Measurements from ENCODE around the gene PINLYP. TPM values are rescaled to one million over a fixed set of nuclear protein-coding genes. Genes with fewer than 3 reads are reported as not detected.
A peak's percentile ranks its signal among the peaks of the same experiment; 100 is the strongest.
"Not testable (repeated sequence)": the region's sequence is repeated elsewhere in the genome, so short reads cannot be mapped to it uniquely, and the experiment has no call there.

The PINLYP gene
- total RNA-seq, 1 donor from 2014 or later, result 23.1 TPM

DNA sequence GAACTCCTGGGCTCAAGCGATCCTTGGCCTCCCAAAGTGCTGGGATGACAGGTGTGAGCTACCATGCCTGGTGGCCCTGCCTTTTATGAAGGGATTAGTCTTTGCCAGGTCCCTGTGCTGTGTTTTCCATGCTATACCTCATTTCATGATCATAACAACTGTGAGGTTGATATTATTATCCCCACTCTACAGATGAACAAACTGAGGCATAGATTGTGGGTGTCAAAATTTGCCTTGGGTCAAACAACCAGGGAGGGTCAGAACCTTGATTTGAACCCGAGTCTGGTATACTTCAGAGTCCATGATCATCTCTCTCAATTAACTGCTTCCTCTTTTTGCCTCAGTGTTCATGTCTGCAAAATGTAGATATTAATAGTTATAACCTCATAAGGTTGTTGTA lies 6.9 kb downstream of the PINLYP start:
- DNase-seq, result no peak

GRCh38 chr19:43584484-43584883 lies 8.9 kb downstream of the PINLYP start:
- DNase-seq, result no peak

- no peak for DNase-seq
Measured at GRCh38 chr19:43586346-43586745, 10.7 kb downstream of the PINLYP start.

GRCh38 chr19:43587029-43587428 lies 11.4 kb downstream of the PINLYP start:
- DNase-seq, result not testable (repeated sequence)

GRCh38 chr19:43589277-43589676 lies 13.7 kb downstream of the PINLYP start:
- no peak for DNase-seq

GRCh38 chr19:43589678-43590077 lies 14.1 kb downstream of the PINLYP start:
- no peak for DNase-seq

DNA sequence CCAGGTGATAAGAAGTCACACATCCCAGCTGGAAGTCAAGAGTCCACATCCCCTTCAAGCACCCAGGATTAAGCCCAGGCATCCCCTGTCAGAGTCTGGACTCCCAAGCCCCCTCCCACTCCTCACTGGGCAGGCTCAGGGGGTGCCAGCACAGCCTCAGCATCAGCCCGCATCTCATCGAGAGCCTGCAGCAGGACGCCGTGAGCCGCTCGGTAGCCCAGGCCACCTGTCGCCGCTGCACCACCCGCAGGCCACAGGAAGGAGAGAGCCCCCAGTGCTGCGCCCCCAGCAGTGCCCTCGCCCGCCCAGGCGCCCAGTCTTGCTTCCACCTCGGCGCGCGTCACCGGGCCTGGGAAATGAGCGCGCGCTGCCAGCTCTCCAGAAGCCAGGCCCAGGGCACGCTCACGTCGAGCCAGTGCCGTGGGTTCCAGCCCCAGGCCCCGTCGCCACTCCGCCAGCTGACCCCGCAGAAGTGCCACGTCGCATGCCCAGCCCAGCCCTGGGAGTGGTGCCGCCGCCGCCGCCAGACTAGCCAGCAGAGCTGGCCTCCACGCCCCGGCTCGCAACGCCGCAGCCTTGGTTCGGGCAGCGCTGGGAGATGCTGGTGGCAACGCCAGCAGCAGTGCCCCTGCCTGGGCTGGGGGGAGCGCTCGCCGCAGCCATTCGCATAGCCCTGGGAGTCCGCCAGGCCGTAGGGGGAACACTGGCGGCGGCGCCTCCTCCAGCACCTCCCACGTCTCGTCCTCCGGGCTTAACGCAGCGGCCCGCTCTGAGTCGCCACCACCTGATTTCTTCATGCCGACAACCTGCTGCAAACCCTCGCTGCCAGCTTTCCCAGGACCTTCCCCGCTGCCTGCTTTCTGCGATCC lies 16.5 kb downstream of the PINLYP start:
- DNase-seq, result no peak

DNA sequence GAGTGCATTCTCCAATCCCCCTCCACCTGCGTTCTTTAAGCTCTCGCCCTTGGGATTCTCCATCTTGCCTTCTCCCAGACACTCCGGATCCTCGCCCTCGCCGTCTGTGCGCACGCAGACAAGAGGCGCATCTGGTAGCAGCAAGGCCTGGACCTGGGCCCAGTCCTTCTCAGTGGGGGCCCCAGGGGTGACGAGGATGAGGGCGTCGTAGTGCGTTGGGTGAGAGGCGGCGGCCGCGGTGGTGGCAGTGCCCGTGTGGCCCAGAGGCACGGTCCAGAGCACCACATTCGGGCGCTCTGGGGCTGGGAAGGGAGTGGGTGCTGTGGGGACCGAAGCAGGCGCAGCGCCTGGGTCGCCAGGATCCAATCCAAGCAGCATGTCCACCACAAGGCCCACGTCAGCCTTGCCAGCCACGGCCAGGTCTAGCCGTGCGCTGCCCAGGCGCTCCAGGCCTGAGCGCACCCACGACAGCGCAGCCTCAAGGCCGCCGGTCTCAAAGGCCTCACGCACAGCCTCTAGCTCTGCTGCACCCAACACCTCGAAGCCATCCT lies 17.3 kb downstream of the PINLYP start:
- no peak for DNase-seq

DNA sequence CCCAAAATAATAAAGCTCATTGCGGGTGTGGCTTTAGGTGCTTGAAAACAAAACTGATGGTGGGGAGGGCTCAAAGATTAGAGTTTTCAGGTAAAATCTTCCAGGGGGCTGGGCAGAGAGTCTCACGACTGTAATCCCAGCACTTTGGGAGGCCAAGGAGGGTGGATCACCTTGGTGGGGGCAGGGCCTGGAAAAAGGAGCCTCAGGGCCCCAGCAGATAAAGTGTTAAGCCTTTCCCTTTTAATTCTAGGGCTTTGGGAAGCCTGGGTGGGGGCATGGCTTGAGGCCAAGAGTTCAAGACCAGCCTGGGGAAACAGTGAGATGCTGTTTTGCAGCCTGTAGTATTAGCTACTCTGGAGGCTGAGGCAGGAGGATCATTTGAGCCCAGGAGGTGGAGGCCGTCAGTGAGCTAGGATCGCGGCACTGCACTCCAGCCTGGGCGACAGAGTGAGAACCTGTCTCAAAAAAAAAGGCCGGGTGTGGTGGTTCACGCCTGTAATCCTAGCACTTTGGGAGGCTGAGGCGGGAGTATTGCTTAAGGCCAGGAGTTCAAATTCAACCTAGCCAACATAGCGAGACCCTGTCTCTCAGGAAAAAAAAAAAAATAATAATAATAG lies 18.6 kb downstream of the PINLYP start:
- DNase-seq, result no peak

- peak; percentile 41 for DNase-seq
Measured at GRCh38 chr19:43594710-43595604, 19.4 kb downstream of the PINLYP start.

- no peak for DNase-seq
Measured at GRCh38 chr19:43595605-43595998, 20.0 kb downstream of the PINLYP start.

- DNase-seq, result peak; percentile 100
Measured at GRCh38 chr19:43595999-43596841, 20.6 kb downstream of the PINLYP start, which contains the start of the genes IRGQ and ZNF576. Gene IRGQ, minus strand, starts transcription at chr19:43596134. Its CDS starts 796 bp downstream, at chr19:43595338. Gene ZNF576, plus strand, starts transcription at chr19:43596595. Its CDS starts 514 bp downstream, at chr19:43597109.

GRCh38 chr19:43596842-43597461 lies 21.4 kb downstream of the PINLYP start:
- DNase-seq, result no peak

DNA sequence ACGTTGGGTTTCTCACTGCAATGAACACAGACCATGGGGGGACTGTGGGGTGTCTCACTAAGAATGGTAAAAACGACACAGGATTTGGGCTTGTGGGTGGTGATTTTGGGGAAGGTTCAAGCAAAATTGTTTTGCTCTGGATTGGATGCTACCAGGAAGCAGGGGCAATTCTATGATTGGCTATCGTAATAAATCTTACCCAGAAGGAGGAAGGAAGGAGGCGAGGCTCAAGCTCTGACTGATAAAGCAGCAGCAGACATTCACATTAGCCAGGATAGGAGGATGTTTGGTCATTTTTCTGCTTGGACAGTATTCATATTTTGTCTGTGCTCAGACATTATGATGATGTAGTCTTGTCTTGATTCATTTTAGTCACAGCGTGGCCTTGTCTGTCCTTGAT lies 22.3 kb downstream of the PINLYP start:
- DNase-seq, result no peak

- DNase-seq, result no peak
Measured at GRCh38 chr19:43598445-43599240, 23.0 kb downstream of the PINLYP start.

DNA sequence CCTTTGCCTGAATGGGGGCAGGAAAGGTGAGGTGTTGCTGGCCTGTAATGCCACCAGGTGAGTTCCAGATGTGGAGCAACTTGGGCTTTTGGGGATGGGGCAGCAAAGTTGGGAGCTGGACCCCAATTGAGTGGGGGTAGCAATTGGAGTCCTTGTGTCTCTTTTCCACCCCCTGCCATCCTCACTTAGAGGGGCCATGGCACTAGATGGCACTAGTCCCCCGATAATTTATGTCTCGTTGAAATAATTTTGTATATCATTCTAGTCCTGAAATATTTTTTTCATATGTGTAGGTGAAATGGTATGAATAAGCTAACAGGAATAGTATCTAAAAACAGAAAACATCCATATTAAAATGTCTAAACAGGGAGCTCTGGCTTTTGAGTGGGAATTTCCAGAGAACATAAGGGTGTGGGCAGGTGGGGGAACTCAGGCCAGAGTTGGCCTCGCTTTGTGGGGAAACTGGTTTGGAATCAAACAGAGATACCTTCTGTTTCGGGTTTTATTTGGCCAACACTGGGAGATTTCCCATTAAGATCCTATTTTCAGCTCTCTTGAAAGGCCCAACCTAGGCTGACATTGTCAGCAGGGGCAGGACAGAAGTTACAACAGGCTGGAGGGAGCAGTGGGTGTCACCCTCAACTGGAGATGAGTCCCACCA lies 24.2 kb downstream of the PINLYP start:
- no peak for DNase-seq

GRCh38 chr19:43600326-43600725 lies 24.7 kb downstream of the PINLYP start:
- not testable (repeated sequence) for DNase-seq

DNA sequence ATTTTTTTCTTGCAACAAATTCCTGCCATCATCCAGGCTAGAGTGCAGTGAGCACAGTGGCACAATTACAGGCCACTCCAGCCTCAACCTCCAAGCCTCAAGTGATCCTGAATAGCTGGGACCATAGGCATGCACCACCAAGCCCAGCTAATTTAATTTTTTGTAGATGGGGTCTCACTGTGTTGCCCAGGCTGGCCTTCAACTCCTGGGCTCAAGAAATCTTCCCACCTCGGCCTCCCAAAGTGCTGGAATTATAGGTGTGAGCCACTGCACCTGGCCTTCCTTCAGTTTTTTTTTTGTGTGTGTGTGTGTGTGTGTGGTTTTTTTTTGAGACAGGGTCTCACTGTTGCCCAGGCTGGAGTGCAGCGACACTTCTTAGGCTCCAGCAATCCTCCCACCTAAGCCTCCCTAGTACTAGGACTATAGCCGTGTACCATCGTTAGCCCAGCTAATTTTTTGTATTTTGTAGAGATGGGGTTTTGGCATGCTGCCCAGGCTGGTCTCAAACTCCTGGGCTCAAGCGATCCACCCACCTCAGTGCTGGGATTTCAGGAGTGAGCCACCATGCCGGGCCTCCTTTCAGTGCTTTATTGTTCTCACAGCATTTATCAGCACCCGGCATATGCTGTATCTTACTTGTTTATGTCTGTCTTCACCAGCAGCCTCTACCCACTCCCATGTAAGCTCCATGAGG lies 30.4 kb downstream of the PINLYP start:
- DNase-seq, result no peak

Data from skin of body (tissue), 2 donors.